HepG2 (cell line): Measurements from ENCODE around the gene VDAC2. TPM values are rescaled to one million over a fixed set of nuclear protein-coding genes. Genes with fewer than 3 reads are reported as not detected.

ENCODE experiments used
- ATAC-seq: fragments of 200-7000 bp; cut with Tn5 transposase; 3 replicates; pipeline ENCODE4 v1.9.1; 2020; ENCODE audit warnings: mild to moderate bottlenecking, moderate library complexity
- BruUV-seq: library from RNA; stranded (reverse); fragments of 400-500 nt; replicated peaks from 2 replicates; lab custom pipeline; 2021; lab: Mats Ljungman, UMichigan
- CTCF ChIA-PET: fragments of 300-600 bp; formaldehyde crosslinking; extraction: SDS; loops from one replicate; lab custom pipeline; 2021; ENCODE audit warnings: low total read pairs, inconsistent platforms, low intra/inter-chr PET ratio; lab: Yijun Ruan, JAX
- POLR2A ChIA-PET: fragments of 350-600 bp; sonication (Branson Sonifier 250); formaldehyde crosslinking; loops from one replicate; lab custom pipeline; 2020; ENCODE audit warnings: antibody characterized with exemption, inconsistent platforms; lab: Yijun Ruan, JAX
- DNase-seq: peaks from one replicate; pipeline ENCODE4 v3.0.0-alpha.2; 2015; ENCODE audit warnings: low spot score
- FAIRE-seq: peaks from 3 replicates; lab custom pipeline; 2011; peaks lifted over from hg19 to GRCh38; lab: Jason Lieb, UNC
- H2AFZ ChIP-seq: one replicate; pipeline ENCODE4 v1.6.1; 2011; ENCODE audit warnings: low read length, inconsistent platforms
- H3K27ac ChIP-seq: fragments of 300-600 bp; 3 replicates; pipeline ENCODE4 v1.8.0; 2011; ENCODE audit warnings: mixed run types, mild to moderate bottlenecking, mixed read lengths, low read length, inconsistent platforms; ENCODE audit not compliant: insufficient read depth; ENCODE audit errors: extremely low read length
- H3K27me3 ChIP-seq, 2 experiments: fragments of 200-600 bp in 1 of 2; 2 replicates in 1 of 2; 3 replicates in 1 of 2; pipeline versions ENCODE4 v1.6.0 to v1.8.0; 2011; ENCODE audit warnings: low read length in 2 of 2, mild to moderate bottlenecking in 2 of 2, moderate library complexity in 2 of 2, inconsistent platforms in 1 of 2; ENCODE audit not compliant: insufficient read depth in 2 of 2, control insufficient read depth in 1 of 2
- H3K36me3 ChIP-seq, 2 experiments: fragments of 200-600 bp in 1 of 2; replicated peaks in 1 of 2; 2 replicates in 1 of 2; 3 replicates in 1 of 2; pipeline versions ENCODE4 v1.5.1 to v1.8.0; 2011; ENCODE audit warnings: low read length in 2 of 2, inconsistent platforms in 1 of 2; ENCODE audit not compliant: insufficient read depth in 2 of 2, control insufficient read depth in 1 of 2
- H3K4me1 ChIP-seq: 2 replicates; pipeline ENCODE4 v1.5.1; 2012; ENCODE audit warnings: low read length, inconsistent platforms; ENCODE audit not compliant: insufficient read depth
- H3K4me2 ChIP-seq: 2 replicates; pipeline ENCODE4 v1.6.0; 2011; ENCODE audit warnings: low read depth, low read length, inconsistent platforms
- H3K4me3 ChIP-seq, 3 experiments: fragments of 200-600 bp in 1 of 3; sonication (generic), shearing (Covaris generic) in 1 of 3; replicated peaks in 1 of 3; 2 replicates each; pipeline ENCODE4 v1.5.1; 2011 to 2016; ENCODE audit warnings: low read length in 3 of 3, inconsistent platforms in 2 of 3, low read depth in 2 of 3, mild to moderate bottlenecking in 2 of 3, control low read depth in 1 of 3, mixed read lengths in 1 of 3; ENCODE audit not compliant: insufficient read depth in 1 of 3
- H3K79me2 ChIP-seq: one replicate; pipeline ENCODE4 v1.6.1; 2011; ENCODE audit warnings: low read length, inconsistent platforms; ENCODE audit not compliant: insufficient read depth
- H3K9ac ChIP-seq: 2 replicates; pipeline ENCODE4 v1.6.0; 2011; ENCODE audit warnings: mild to moderate bottlenecking, low read depth, low read length, inconsistent platforms; ENCODE audit not compliant: insufficient read depth
- H3K9me3 ChIP-seq: 2 replicates; pipeline ENCODE4 v1.5.1; 2012; ENCODE audit warnings: mild to moderate bottlenecking, low read length
- H4K20me1 ChIP-seq: 2 replicates; pipeline ENCODE4 v1.6.0; 2011; ENCODE audit warnings: inconsistent platforms, mild to moderate bottlenecking, low read length, moderate library complexity; ENCODE audit not compliant: insufficient read depth
- ARID2 ChIP-seq: sonication (generic); formaldehyde crosslinking; IDR thresholded peaks from 2 replicates; pipeline ENCODE4 v1.8.1; 2022; ENCODE audit warnings: mild to moderate bottlenecking, missing genetic modification reagents, borderline replicate concordance
- ARID4A ChIP-seq: sonication (generic); formaldehyde crosslinking; IDR thresholded peaks from 2 replicates; pipeline ENCODE4 v1.5.0; 2020; ENCODE audit warnings: mild to moderate bottlenecking, missing genetic modification reagents, borderline replicate concordance
- CTCF ChIP-seq: sonication (generic); formaldehyde crosslinking; IDR thresholded peaks from 2 replicates; pipeline ENCODE4 v1.5.0; 2020; ENCODE audit warnings: mild to moderate bottlenecking, missing genetic modification reagents, moderate library complexity
- DRAP1 ChIP-seq: IDR thresholded peaks from 2 replicates; pipeline ENCODE4 v1.6.1; 2016; ENCODE audit warnings: missing genetic modification reagents, missing compliant biosample characterization
- ELF1 ChIP-seq: sonication (generic); formaldehyde crosslinking; IDR thresholded peaks from 2 replicates; pipeline ENCODE4 v1.4.0; 2020; ENCODE audit warnings: missing genetic modification reagents
- ERF ChIP-seq: IDR thresholded peaks from 2 replicates; pipeline ENCODE4 v1.6.1; 2018; ENCODE audit warnings: missing biosample characterization, missing genetic modification reagents
- FOXA3 ChIP-seq: IDR thresholded peaks from 2 replicates; pipeline ENCODE4 v1.6.1; 2016; ENCODE audit warnings: missing genetic modification reagents, missing compliant biosample characterization
- HMGXB4 ChIP-seq, 2 experiments: sonication (generic) in 1 of 2; formaldehyde crosslinking in 1 of 2; IDR thresholded peaks; 2 replicates each; pipeline versions ENCODE4 v1.4.0 to v1.6.1; 2018 to 2020; ENCODE audit warnings: missing genetic modification reagents in 2 of 2, borderline replicate concordance in 1 of 2, low read depth in 1 of 2, mild to moderate bottlenecking in 1 of 2, missing biosample characterization in 1 of 2
- RBM22 ChIP-seq: fragments of 200-400 bp; formaldehyde crosslinking; optimal IDR thresholded peaks from 2 replicates; pipeline ENCODE3; 2017; ENCODE audit warnings: mild to moderate bottlenecking, low read length, moderate library complexity
- SALL1 ChIP-seq: sonication (generic); formaldehyde crosslinking; IDR thresholded peaks from 2 replicates; pipeline ENCODE4 v1.8.0; 2022; ENCODE audit warnings: mild to moderate bottlenecking, missing genetic modification reagents
- SAP130 ChIP-seq: IDR thresholded peaks from 2 replicates; pipeline ENCODE4 v1.6.1; 2016; ENCODE audit warnings: low read depth
- TFAP4 ChIP-seq: sonication (generic); IDR thresholded peaks from 2 replicates; pipeline ENCODE4 v1.6.1; 2016; ENCODE audit warnings: low read depth, borderline replicate concordance
- ZNF367 ChIP-seq: sonication (generic); formaldehyde crosslinking; IDR thresholded peaks from 2 replicates; pipeline ENCODE4 v1.4.0; 2020; ENCODE audit warnings: missing genetic modification reagents, borderline replicate concordance
- ZNF614 ChIP-seq: IDR thresholded peaks from 2 replicates; pipeline ENCODE4 v1.6.1; 2018; ENCODE audit warnings: missing biosample characterization, missing genetic modification reagents, inconsistent platforms, borderline replicate concordance
- WGBS: methylation state at CpG from one replicate; pipeline ENCODE4 v1.1.6; 2017; ENCODE audit warnings: low lambda C conversion rate; 5-methylcytosine and 5-hydroxymethylcytosine counted together
- in situ Hi-C: cut with HindIII; loops from 2 replicates; pipeline ENCODE4 v1.10.0; 2017; ENCODE audit warnings: low pct_unique_long_range_greater_than_20kb; ENCODE audit not compliant: extremely low pct_ligation_motif_present
- intact Hi-C: fragments of 100-400 bp; cut with micrococcal nuclease; formaldehyde crosslinking; loops from one replicate; pipeline ENCODE4 v1.10.0; 2022; ENCODE audit not compliant: unreplicated experiment
- polyA plus RNA-seq, 8 experiments: library from polyadenylated mRNA; depleted of rRNA in 3 of 8; stranded (reverse) in 7 of 8; unstranded in 1 of 8; fragments of >200 nt; fragmentation: Illumina TruSeq in 4 of 8; extraction: Trizol in 4 of 8; gene quantifications; 2 replicates each; pipeline versions ENCODE4 v1.2.1 to v1.2.3, GENCODE V29; 2011 to 2016; ENCODE audit warnings: low read depth in 4 of 8, missing spikeins in 1 of 8, mixed read lengths in 1 of 8; ENCODE audit not compliant: insufficient read depth in 1 of 8
- total RNA-seq, 5 experiments: library from RNA; depleted of rRNA; stranded (reverse); fragments of >200 nt; fragmentation: Illumina TruSeq; extraction: Trizol; gene quantifications; 2 replicates each; pipeline ENCODE4 v1.2.3, GENCODE V29; 2016; ENCODE audit warnings: low read depth in 1 of 5

Gene VDAC2
- total and polyA plus RNA-seq, 2 of the 13 experiments (the other 11 are each of a cell fraction or from before 2014, with no cell fraction given): 67.9 to 222 TPM

GRCh38 chr10:75230600-75231038 is 20.0 kb downstream of the VDAC2 start:
- Histone ChIP-seq H3K4me2 (no peak overlapping the region), H3K4me1 (peaks cover 42% of the 10 kb centered on the region), H4K20me1 (peaks cover 22% of the 10 kb centered on the region), H2AFZ (no peak overlapping the region), H3K9ac (no peak overlapping the region), H3K9me3 (no peaks in the 10 kb centered on the region), H3K36me3 (peaks cover 10 to 59% of the 10 kb centered on the region in 2 experiments), H3K27ac (no peak overlapping the region), H3K27me3 (no peaks in the 10 kb centered on the region), H3K79me2 (peaks cover 33% of the 10 kb centered on the region), H3K4me3 (no peak overlapping the region)
- no TSS peak for BruUV-seq
- ChIA-PET CTCF (interaction anchor here (1.5 to 2.3 kb wide), 3 partner anchors 38 to 44 kb away, joined by 3 to 28 read pairs (median 4); no protein-coding TSS in a partner anchor), POLR2A (interaction anchor here (0.9 to 5.0 kb wide), 3 partner anchors 16 to 43 kb away, joined by 3 to 29 read pairs (median 11); partner anchors contain the start of gene VDAC2)
- ATAC-seq (peak; percentile 15; the same call in 2 of the 3 replicates), FAIRE-seq (peak; percentile 64), DNase-seq (peak; percentile 80)
- in situ Hi-C loops (loop anchor here (5.0 to 10.0 kb wide), 3 partner anchors 43 to 986 kb away; partner anchors contain the start of gene SAMD8), intact Hi-C loops (loop anchor here (1.0 to 5.0 kb wide), 2 partner anchors 42 to 118 kb away; partner anchors contain the start of gene SAMD8)
- 32% methylated on average over 5 of the region's 5 CpGs for WGBS
- TF ChIP-seq TFAP4: peak; percentile 79; the same call in 1 of the 2 replicates
- TF ChIP-seq ARID2 (CRISPR knock-in tag): no peak
- TF ChIP-seq DRAP1 (CRISPR knock-in tag): 0 out of 2 replicates have a peak, but pooled peaks have one; percentile 24
- 0 out of 2 replicates have a peak, but pooled peaks have one; percentile 14 for TF ChIP-seq SALL1 (CRISPR knock-in tag)
- TF ChIP-seq ERF (CRISPR knock-in tag): 0 out of 2 replicates have a peak, but pooled peaks have one; percentile 39
- TF ChIP-seq SAP130 (CRISPR knock-in tag): peak; percentile 58
- TF ChIP-seq ZNF614 (CRISPR knock-in tag): peak; percentile 40; the same call in 1 of the 2 replicates
- peak; percentile 69 for TF ChIP-seq RBM22
- peak; percentile 35; the same call in 1 of the 2 replicates for TF ChIP-seq FOXA3
- peak in 1 of 2 experiments; percentile 38; a peak in 1 of 4 replicates for TF ChIP-seq HMGXB4 (CRISPR knock-in tag; IDR thresholded peaks at IDR 0.05; ENCODE audit: borderline replicate concordance in 1 of 2, low read depth in 1 of 2)
- TF ChIP-seq CTCF (CRISPR knock-in tag): peak; percentile 87
- 0 out of 2 replicates have a peak, but pooled peaks have one; percentile 28 for TF ChIP-seq ELF1 (CRISPR knock-in tag)
- no peak; the same call in 1 of the 2 replicates for TF ChIP-seq ARID4A (CRISPR knock-in tag)
- no peak for TF ChIP-seq ZNF367 (CRISPR knock-in tag)
